HepG2 (cell line): ENCODE measurements around the gene TTC31. TPM values are rescaled to one million over a fixed set of nuclear protein-coding genes. Genes with fewer than 3 reads are reported as not detected.
A peak's percentile ranks its signal among the peaks of the same experiment; 100 is the strongest.

Source experiments
- CREB1 ChIP-seq, 2 experiments: fragments of 450-650 bp in 1 of 2; IDR thresholded peaks; 2 replicates each; pipeline ENCODE4 v1.6.1; 2016 to 2017; ENCODE audit warnings: control low read depth in 1 of 2, mild to moderate bottlenecking in 1 of 2, missing compliant biosample characterization in 1 of 2, missing genetic modification characterization in 1 of 2
- CTCF ChIP-seq: sonication (generic); formaldehyde crosslinking; IDR thresholded peaks from 2 replicates; pipeline ENCODE4 v1.5.0; 2020; ENCODE audit warnings: mild to moderate bottlenecking, missing genetic modification reagents, moderate library complexity
- FOXA3 ChIP-seq: IDR thresholded peaks from 2 replicates; pipeline ENCODE4 v1.6.1; 2016; ENCODE audit warnings: missing genetic modification reagents, missing compliant biosample characterization
- GATAD1 ChIP-seq: IDR thresholded peaks from 2 replicates; pipeline ENCODE4 v1.6.1; 2016; ENCODE audit warnings: missing genetic modification reagents, missing compliant biosample characterization
- HBP1 ChIP-seq: IDR thresholded peaks from 2 replicates; pipeline ENCODE4 v1.6.1; 2016; ENCODE audit warnings: low read depth, control low read depth
- HNF1B ChIP-seq: sonication (generic); formaldehyde crosslinking; IDR thresholded peaks from 2 replicates; pipeline ENCODE4 v1.5.1; 2020; ENCODE audit warnings: mild to moderate bottlenecking, moderate library complexity, missing genetic modification reagents
- HNRNPL ChIP-seq: fragments of 200-400 bp; formaldehyde crosslinking; IDR thresholded peaks from 2 replicates; pipeline ENCODE4 v1.6.1; 2017; ENCODE audit warnings: mild to moderate bottlenecking, low read depth, low read length
- LCORL ChIP-seq, 2 experiments: fragments of 450-650 bp in 1 of 2; sonication (generic) in 1 of 2; formaldehyde crosslinking in 1 of 2; IDR thresholded peaks; 2 replicates each; pipeline versions ENCODE4 v1.5.0 to v1.6.1; 2017 to 2020; ENCODE audit warnings: antibody characterized with exemption in 1 of 2, missing genetic modification reagents in 1 of 2
- MTA1 ChIP-seq: sonication (generic); formaldehyde crosslinking; IDR thresholded peaks from 2 replicates; pipeline ENCODE4 v1.4.0; 2020; ENCODE audit warnings: missing genetic modification reagents, mild to moderate bottlenecking, borderline replicate concordance
- PRDM15 ChIP-seq: sonication (generic); formaldehyde crosslinking; IDR thresholded peaks from 2 replicates; pipeline ENCODE4 v1.4.0; 2020; ENCODE audit warnings: missing genetic modification reagents
- TCF12 ChIP-seq, 2 experiments: fragments of 450-650 bp in 1 of 2; sonication (generic) in 1 of 2; formaldehyde crosslinking in 1 of 2; IDR thresholded peaks; 2 replicates each; pipeline versions ENCODE4 v1.6.1 to v1.8.0; 2017 to 2022; ENCODE audit warnings: antibody characterized with exemption in 1 of 2, mild to moderate bottlenecking in 1 of 2, missing genetic modification reagents in 1 of 2, moderate library complexity in 1 of 2
- ZBTB42 ChIP-seq: sonication (generic); formaldehyde crosslinking; IDR thresholded peaks from 2 replicates; pipeline ENCODE4 v1.5.0; 2020; ENCODE audit warnings: mild to moderate bottlenecking, missing genetic modification reagents
- ZNF17 ChIP-seq: sonication (generic); formaldehyde crosslinking; IDR thresholded peaks from 2 replicates; pipeline ENCODE4 v1.5.0; 2020; ENCODE audit warnings: mild to moderate bottlenecking, missing genetic modification reagents
- ZNF232 ChIP-seq: sonication (generic); formaldehyde crosslinking; IDR thresholded peaks from 2 replicates; pipeline ENCODE4 v1.4.0; 2020; ENCODE audit warnings: missing genetic modification reagents, borderline replicate concordance
- ZNF281 ChIP-seq: sonication (generic); formaldehyde crosslinking; IDR thresholded peaks from 2 replicates; pipeline ENCODE4 v1.4.0; 2020; ENCODE audit warnings: missing genetic modification reagents, borderline replicate concordance
- ZNF777 ChIP-seq: sonication (generic); formaldehyde crosslinking; IDR thresholded peaks from 2 replicates; pipeline ENCODE4 v1.4.0; 2020; ENCODE audit warnings: missing genetic modification reagents
- polyA plus RNA-seq, 8 experiments: library from polyadenylated mRNA; depleted of rRNA in 3 of 8; stranded (reverse) in 7 of 8; unstranded in 1 of 8; fragments of >200 nt; fragmentation: Illumina TruSeq in 4 of 8; extraction: Trizol in 4 of 8; gene quantifications; 2 replicates each; pipeline versions ENCODE4 v1.2.1 to v1.2.3, GENCODE V29; 2011 to 2016; ENCODE audit warnings: low read depth in 4 of 8, missing spikeins in 1 of 8, mixed read lengths in 1 of 8; ENCODE audit not compliant: insufficient read depth in 1 of 8
- total RNA-seq, 5 experiments: library from RNA; depleted of rRNA; stranded (reverse); fragments of >200 nt; fragmentation: Illumina TruSeq; extraction: Trizol; gene quantifications; 2 replicates each; pipeline ENCODE4 v1.2.3, GENCODE V29; 2016; ENCODE audit warnings: low read depth in 1 of 5

The TTC31 gene
- total and polyA plus RNA-seq, 2 of the 13 experiments (the other 11 are each of a cell fraction or from before 2014, with no cell fraction given) = 28.3 to 39.5 TPM

- TF ChIP-seq ZNF777 (CRISPR knock-in tag) = no peak; the same call in 1 of the 2 replicates
- no peak; the same call in 1 of the 2 replicates for TF ChIP-seq HBP1 (CRISPR knock-in tag)
- peak; percentile 93 for TF ChIP-seq HNF1B (CRISPR knock-in tag)
- no peak for TF ChIP-seq CTCF
- TF ChIP-seq PRDM15 (CRISPR knock-in tag) = no peak
- peak; percentile 37; the same call in 1 of the 2 replicates for TF ChIP-seq FOXA3
- no peak for TF ChIP-seq CREB1 (IDR thresholded peaks at IDR 0.05)
- no peak; the same call in 1 of the 2 replicates for TF ChIP-seq CREB1 (CRISPR knock-in tag; IDR thresholded peaks at IDR 0.05)
- no peak for TF ChIP-seq MTA1 (CRISPR knock-in tag)
- TF ChIP-seq ZNF281 (CRISPR knock-in tag) = peak; percentile 47; the same call in 1 of the 2 replicates
- peak; percentile 21; the same call in 1 of the 2 replicates for TF ChIP-seq GATAD1 (CRISPR knock-in tag)
- no peak for TF ChIP-seq TCF12 (IDR thresholded peaks at IDR 0.05)
- no peak for TF ChIP-seq TCF12 (CRISPR knock-in tag; IDR thresholded peaks at IDR 0.05)
- TF ChIP-seq LCORL (IDR thresholded peaks at IDR 0.05) = peak; percentile 55
- peak; percentile 95 for TF ChIP-seq LCORL (CRISPR knock-in tag; IDR thresholded peaks at IDR 0.05)
- no peak for TF ChIP-seq ZNF232 (CRISPR knock-in tag)
- no peak for TF ChIP-seq HNRNPL
- TF ChIP-seq ZBTB42 (CRISPR knock-in tag) = no peak; the same call in 1 of the 2 replicates
- TF ChIP-seq ZNF17 (CRISPR knock-in tag) = no peak
Measured at GRCh38 chr2:74447230-74447999, 35.5 kb upstream of the TTC31 start (continued).
